Bronchial epithelial cell (primary cell): ENCODE measurements around the gene NCOA6. TPM values are rescaled to one million over a fixed set of nuclear protein-coding genes. Genes with fewer than 3 reads are reported as not detected.

Source experiments
- DNase-seq: peaks from one replicate; pipeline ENCODE4 v3.0.0-alpha.2; 2010; ENCODE audit warnings: low read depth
- FAIRE-seq: peaks from 2 replicates; lab custom pipeline; 2011; peaks lifted over from hg19 to GRCh38; lab: Jason Lieb, UNC
- H3K27me3 ChIP-seq: 2 replicates; pipeline ENCODE4 v1.5.1; 2011; ENCODE audit warnings: low read length; ENCODE audit not compliant: control insufficient read depth, insufficient read depth
- H3K36me3 ChIP-seq: 2 replicates; pipeline ENCODE4 v1.5.1; 2011; ENCODE audit warnings: low read length; ENCODE audit not compliant: control insufficient read depth, insufficient read depth
- H3K4me3 ChIP-seq: 2 replicates; pipeline ENCODE4 v1.5.1; 2011; ENCODE audit warnings: mild to moderate bottlenecking, low read depth, low read length, control low read depth
- CTCF ChIP-seq: IDR thresholded peaks from 2 replicates; pipeline ENCODE4 v1.5.1; 2011; ENCODE audit warnings: mild to moderate bottlenecking, moderate library complexity, low read length, control low read depth, inconsistent platforms; ENCODE audit not compliant: insufficient read depth, severe bottlenecking
- total RNA-seq: library from RNA; depleted of rRNA; stranded (reverse); fragments of >200 nt; gene quantifications from 2 replicates; pipeline ENCODE4 v1.2.1, GENCODE V29; 2014

NCOA6 gene
- total RNA-seq, 1 donor from 2014 or later: 5.5 TPM

- Histone ChIP-seq H3K36me3 (peaks cover 18% of the 10 kb centered on the region), H3K4me3 (no peak overlapping the region), H3K27me3 (no peaks in the 10 kb centered on the region)
- FAIRE-seq: no peak
- TF ChIP-seq CTCF: no peak
- no peak for DNase-seq
Observed at GRCh38 chr20:34746674-34747073, 78.8 kb downstream of the NCOA6 start.

GRCh38 chr20:34744847-34745246 is 80.6 kb downstream of the NCOA6 start:
- H3K4me3 ChIP-seq: no peak overlapping the region
- DNase-seq (no peak), FAIRE-seq (no peak)
- H3K36me3 ChIP-seq: peaks cover 14% of the 10 kb centered on the region
- H3K27me3 ChIP-seq: no peaks in the 10 kb centered on the region
- no peak for TF ChIP-seq CTCF

GRCh38 chr20:34744340-34744739 is 81.1 kb downstream of the NCOA6 start:
- DNase-seq (no peak), FAIRE-seq (no peak)
- Histone ChIP-seq H3K4me3 (no peak overlapping the region), H3K36me3 (peaks cover 10% of the 10 kb centered on the region), H3K27me3 (no peaks in the 10 kb centered on the region)
- TF ChIP-seq CTCF: no peak

- DNase-seq (no peak), FAIRE-seq (no peak)
- Histone ChIP-seq H3K4me3 (no peak overlapping the region), H3K36me3 (peaks cover 9% of the 10 kb centered on the region), H3K27me3 (no peaks in the 10 kb centered on the region)
- no peak for TF ChIP-seq CTCF
Observed at GRCh38 chr20:34743039-34743438, 82.4 kb downstream of the NCOA6 start.

GRCh38 chr20:34736106-34736735 is 89.2 kb downstream of the NCOA6 start:
- H3K36me3 ChIP-seq: peaks cover 9% of the 10 kb centered on the region
- no peak for FAIRE-seq

More at GRCh38 chr20:34736106-34736735, 89.2 kb downstream of the NCOA6 start:
- no peak overlapping the region for H3K4me3 ChIP-seq
- no peak for TF ChIP-seq CTCF
- no peak for DNase-seq
- H3K27me3 ChIP-seq: no peaks in the 10 kb centered on the region
